ENCODE measurements around the gene SRBD1. TPM values are rescaled to one million over a fixed set of nuclear protein-coding genes. Genes with fewer than 3 reads are reported as not detected.

SRBD1 gene
- total RNA-seq, 1 donor from 2014 or later: 9.1 TPM

DNA sequence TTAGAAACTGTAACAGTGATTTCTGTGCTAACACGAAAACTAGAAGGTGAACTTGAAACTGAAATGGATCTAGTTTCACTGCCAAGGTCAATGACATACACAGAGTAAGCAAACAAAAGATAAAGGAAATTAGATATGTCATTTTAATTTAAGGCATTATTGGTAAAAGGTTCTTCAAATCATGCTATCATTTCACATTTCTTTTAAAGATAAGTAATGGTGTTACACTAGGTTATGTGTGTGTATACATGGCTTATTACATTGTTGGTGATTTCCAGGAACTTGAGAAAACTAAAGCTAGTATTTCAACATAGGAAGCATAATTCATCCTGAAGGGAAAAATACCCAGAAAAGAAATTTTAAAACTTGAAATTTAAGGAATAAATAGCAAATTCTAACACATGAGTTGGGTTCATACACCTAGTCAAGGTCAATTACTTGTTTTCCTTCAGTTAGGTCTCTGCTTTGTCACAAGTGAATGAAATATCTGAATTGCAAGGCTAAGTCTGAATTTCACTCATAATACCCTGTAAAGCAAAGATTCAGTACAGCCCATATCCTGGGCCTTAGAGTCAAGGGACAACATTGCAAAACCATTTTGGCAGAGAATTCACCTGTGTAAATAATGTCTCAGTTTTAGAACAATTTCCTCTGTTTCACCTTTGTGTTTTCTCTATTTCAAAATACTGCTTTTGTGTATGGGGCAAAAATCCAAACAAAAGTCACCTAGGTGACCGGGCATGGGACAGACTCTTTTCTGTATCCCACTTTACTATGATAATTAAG lies 141.6 kb downstream of the SRBD1 start:
- TF ChIP-seq POLR2A (IDR thresholded peaks at IDR 0.05) (no peak), CTCF (IDR thresholded peaks at IDR 0.05) (no peak), POLR2AphosphoS5 (IDR thresholded peaks at IDR 0.05; ENCODE audit: insufficient read depth in 1 of 2, low read depth in 1 of 2) (no peak)
- no peak overlapping the region for H3K27ac ChIP-seq
- H3K4me1 ChIP-seq: no peaks in the 10 kb centered on the region
- no peaks in the 10 kb centered on the region for H3K36me3 ChIP-seq
- no peak for DNase-seq (ENCODE audit: extremely low spot score in 2 of 2)
- H3K27me3 ChIP-seq: no peaks in the 10 kb centered on the region
- no peak overlapping the region for H3K4me3 ChIP-seq
- H3K9me3 ChIP-seq: no peaks in the 10 kb centered on the region
- intact Hi-C loops (cut with DNase I): no loop called here

DNA sequence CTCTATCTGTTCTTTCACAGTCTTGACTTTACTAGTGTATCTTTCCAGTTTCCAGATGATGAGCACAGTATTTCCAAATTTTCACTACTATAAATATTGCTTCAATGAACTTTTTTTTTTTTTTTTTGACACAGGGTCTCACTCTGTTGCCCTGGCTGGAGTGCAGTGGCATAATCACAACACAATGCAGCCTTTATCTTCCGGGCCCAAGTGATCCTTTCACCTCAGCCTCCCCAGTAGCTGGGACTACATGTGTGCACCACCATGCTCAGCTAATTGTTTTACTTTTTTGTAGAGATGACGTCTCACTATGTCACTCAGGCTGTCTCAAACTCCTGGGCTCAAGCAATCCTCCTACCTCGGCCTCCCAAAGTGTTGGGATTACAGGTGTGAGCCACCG lies 142.8 kb downstream of the SRBD1 start:
- Histone ChIP-seq H3K9me3 (no peaks in the 10 kb centered on the region), H3K36me3 (no peaks in the 10 kb centered on the region), H3K27me3 (no peaks in the 10 kb centered on the region), H3K4me3 (no peak overlapping the region), H3K27ac (no peak overlapping the region), H3K4me1 (no peaks in the 10 kb centered on the region)
- no peak for DNase-seq (ENCODE audit: extremely low spot score in 2 of 2)
- TF ChIP-seq CTCF (IDR thresholded peaks at IDR 0.05) (no peak), POLR2A (IDR thresholded peaks at IDR 0.05) (no peak), POLR2AphosphoS5 (IDR thresholded peaks at IDR 0.05; ENCODE audit: insufficient read depth in 1 of 2, low read depth in 1 of 2) (no peak)
- intact Hi-C loops (cut with DNase I): no loop called here

- DNase-seq (ENCODE audit: extremely low spot score in 2 of 2): no peak
- Histone ChIP-seq H3K4me1 (no peaks in the 10 kb centered on the region), H3K4me3 (no peak overlapping the region), H3K9me3 (no peaks in the 10 kb centered on the region), H3K27me3 (no peaks in the 10 kb centered on the region), H3K27ac (no peak overlapping the region), H3K36me3 (no peaks in the 10 kb centered on the region)
- TF ChIP-seq POLR2AphosphoS5 (IDR thresholded peaks at IDR 0.05; ENCODE audit: insufficient read depth in 1 of 2, low read depth in 1 of 2) (no peak), CTCF (IDR thresholded peaks at IDR 0.05) (no peak), POLR2A (IDR thresholded peaks at IDR 0.05) (no peak)
- intact Hi-C loops (cut with DNase I): no loop called here
Measured at GRCh38 chr2:45466053-45466452, 145.0 kb downstream of the SRBD1 start.

DNA sequence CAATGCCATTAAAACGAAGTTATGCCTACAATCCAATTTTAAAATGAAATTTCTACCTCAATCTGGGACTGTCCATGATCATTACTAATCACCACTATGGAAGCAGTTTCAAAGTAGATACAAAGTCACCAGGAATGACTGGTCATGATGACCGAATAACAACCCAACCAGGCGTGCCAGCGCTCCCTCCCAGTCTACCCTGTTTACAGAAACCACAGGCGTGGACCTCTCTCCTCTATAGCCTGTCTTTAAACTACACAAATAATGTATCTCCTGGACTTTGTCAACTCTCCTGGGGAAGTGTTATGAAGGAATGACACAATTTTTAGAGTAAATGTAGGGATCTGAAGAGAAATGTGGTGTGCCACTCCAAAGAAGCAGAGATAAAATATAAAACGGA lies 150.2 kb downstream of the SRBD1 start:
- Histone ChIP-seq H3K27ac (no peak overlapping the region), H3K36me3 (no peaks in the 10 kb centered on the region), H3K4me3 (no peak overlapping the region), H3K9me3 (no peaks in the 10 kb centered on the region), H3K4me1 (peaks cover 23% of the 10 kb centered on the region), H3K27me3 (no peaks in the 10 kb centered on the region)
- intact Hi-C loops (cut with DNase I): no loop called here
- DNase-seq (ENCODE audit: extremely low spot score in 2 of 2): no peak
- TF ChIP-seq POLR2AphosphoS5 (IDR thresholded peaks at IDR 0.05; ENCODE audit: insufficient read depth in 1 of 2, low read depth in 1 of 2) (no peak), POLR2A (IDR thresholded peaks at IDR 0.05) (no peak), CTCF (IDR thresholded peaks at IDR 0.05) (no peak)

DNA sequence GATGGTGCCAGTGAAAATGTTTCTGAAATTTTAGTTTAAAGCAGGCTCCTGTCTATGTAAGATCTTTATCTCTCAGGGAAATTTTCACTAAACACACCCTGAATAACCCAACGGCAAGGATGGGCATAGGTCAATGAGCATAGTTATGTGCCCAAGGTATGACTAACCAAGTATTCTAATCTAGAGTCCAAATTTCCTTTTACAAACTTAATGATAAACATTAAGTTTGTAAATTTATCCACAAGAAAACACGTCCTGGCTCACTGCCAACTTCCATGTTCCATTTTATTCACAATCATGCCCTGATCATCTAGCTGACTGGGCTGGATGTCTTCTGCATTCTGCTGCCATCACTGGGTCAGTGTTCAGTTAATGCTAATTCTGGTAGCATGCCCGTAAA lies 151.2 kb downstream of the SRBD1 start:
- Histone ChIP-seq H3K4me3 (no peak overlapping the region), H3K36me3 (no peaks in the 10 kb centered on the region), H3K27ac (peak overlapping the region; percentile 53), H3K27me3 (no peaks in the 10 kb centered on the region), H3K9me3 (no peaks in the 10 kb centered on the region), H3K4me1 (peaks cover 23% of the 10 kb centered on the region)
- DNase-seq (ENCODE audit: extremely low spot score in 2 of 2): no peak
- intact Hi-C loops (cut with DNase I): no loop called here
- TF ChIP-seq POLR2A (IDR thresholded peaks at IDR 0.05) (no peak), POLR2AphosphoS5 (IDR thresholded peaks at IDR 0.05; ENCODE audit: insufficient read depth in 1 of 2, low read depth in 1 of 2) (no peak), CTCF (IDR thresholded peaks at IDR 0.05) (no peak)
